22Rv1 (cell line): ENCODE results near the gene FDX1.
A peak's percentile ranks its signal among the peaks of the same experiment; 100 is the strongest.

ENCODE experiments used
- H3K27ac ChIP-seq: fragments of 450-650 bp; 2 replicates; pipeline ENCODE4 v1.5.1; 2017
- ZFX ChIP-seq: fragments of 450-650 bp; IDR thresholded peaks from 2 replicates; pipeline ENCODE4 v1.6.1; 2017; ENCODE audit warnings: antibody characterized with exemption, borderline replicate concordance
- TF ChIP-seq, protein P1 (sequence below): fragments of 450-650 bp; IDR thresholded peaks from 2 replicates; pipeline ENCODE4 v1.5.1; 2017; ENCODE audit warnings: mild to moderate bottlenecking

FDX1 gene

DNA sequence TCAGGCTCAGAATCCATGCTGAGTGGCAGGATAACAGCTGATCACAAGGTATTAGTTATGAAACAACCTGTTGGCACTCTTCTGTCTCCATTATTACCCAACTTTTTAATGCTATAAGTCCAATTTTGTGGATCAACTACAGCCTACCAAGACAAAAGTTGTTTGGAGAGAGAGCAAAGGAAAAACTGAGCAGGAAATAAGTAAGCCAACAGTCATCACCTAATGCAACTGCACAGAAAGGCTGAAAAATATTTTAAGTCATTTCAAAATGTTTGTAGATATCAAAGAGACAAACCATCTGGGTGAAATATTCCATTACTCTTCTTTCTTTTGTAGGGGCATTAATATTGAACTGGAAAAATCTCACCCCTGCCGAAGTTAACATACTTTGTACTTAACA lies 41.6 kb downstream of the FDX1 start:
- no peak for TF ChIP-seq ZFX
- TF ChIP-seq, protein P1, sequence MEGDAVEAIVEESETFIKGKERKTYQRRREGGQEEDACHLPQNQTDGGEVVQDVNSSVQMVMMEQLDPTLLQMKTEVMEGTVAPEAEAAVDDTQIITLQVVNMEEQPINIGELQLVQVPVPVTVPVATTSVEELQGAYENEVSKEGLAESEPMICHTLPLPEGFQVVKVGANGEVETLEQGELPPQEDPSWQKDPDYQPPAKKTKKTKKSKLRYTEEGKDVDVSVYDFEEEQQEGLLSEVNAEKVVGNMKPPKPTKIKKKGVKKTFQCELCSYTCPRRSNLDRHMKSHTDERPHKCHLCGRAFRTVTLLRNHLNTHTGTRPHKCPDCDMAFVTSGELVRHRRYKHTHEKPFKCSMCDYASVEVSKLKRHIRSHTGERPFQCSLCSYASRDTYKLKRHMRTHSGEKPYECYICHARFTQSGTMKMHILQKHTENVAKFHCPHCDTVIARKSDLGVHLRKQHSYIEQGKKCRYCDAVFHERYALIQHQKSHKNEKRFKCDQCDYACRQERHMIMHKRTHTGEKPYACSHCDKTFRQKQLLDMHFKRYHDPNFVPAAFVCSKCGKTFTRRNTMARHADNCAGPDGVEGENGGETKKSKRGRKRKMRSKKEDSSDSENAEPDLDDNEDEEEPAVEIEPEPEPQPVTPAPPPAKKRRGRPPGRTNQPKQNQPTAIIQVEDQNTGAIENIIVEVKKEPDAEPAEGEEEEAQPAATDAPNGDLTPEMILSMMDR, result no peak
- H3K27ac ChIP-seq, result no peak overlapping the region

DNA sequence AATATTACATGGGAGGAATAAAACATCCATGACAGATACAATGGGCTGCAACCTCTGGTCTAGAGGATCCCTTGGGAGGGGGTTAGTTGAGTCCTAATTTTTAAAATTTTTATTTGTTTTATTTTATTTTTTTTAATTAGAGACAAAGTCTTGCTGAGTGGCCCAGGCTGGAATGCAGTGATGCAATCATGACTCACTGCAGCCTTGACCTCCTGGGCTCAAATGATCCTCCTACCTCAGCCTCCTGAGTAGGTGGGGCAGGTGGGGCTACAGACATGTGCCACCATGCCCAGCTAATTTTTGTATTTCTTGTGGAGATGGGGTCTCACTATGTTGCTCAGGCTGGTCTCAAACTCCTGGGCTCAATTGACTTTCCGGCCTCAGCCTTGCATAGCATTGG lies 43.1 kb downstream of the FDX1 start:
- TF ChIP-seq, protein P1, result no peak

DNA sequence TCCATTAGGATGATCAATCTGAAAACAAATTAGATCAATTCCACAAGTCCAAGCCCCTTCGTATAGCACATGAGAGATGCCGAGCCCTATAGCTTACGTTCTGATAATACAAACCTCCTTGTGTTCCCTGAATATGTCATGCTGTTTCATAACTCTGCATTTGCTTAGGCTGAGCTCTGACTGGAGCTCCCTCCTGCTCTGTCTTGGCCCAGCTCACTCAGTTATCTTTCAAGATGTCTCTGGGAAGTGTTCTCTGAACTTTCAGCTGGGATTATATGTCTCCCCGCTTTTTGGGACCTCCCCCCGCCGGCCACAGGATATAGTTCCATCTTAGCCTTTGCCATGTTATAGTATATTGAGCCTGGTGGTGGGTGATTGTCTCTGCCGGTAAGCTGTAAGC lies 44.0 kb downstream of the FDX1 start:
- H3K27ac ChIP-seq, result no peak overlapping the region
- TF ChIP-seq, protein P1, result no peak
- TF ChIP-seq ZFX, result no peak

More for the DNA sequence above, 43.1 kb downstream of the FDX1 start:
- no peak overlapping the region for H3K27ac ChIP-seq

DNA sequence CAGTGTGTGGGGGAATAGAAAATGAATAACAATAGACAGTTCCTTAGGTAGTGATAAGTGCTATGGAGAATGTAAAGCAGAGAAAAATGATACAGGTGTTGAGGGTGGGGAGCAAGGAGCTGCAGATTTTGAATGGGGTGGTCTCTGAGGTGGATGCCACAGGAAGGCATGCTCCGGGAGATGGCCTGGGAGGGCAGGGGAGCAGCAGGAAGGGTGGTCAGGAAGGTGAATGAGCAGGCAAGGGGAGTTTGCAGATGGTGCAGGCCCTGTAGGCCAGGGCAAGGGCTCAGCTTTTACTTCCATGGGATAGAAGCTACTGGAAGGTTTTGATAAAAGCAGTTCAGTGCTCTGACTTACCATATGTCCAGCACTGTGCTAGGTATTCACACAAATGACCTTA lies 44.8 kb downstream of the FDX1 start:
- TF ChIP-seq, protein P1, result no peak
- TF ChIP-seq ZFX, result no peak
- H3K27ac ChIP-seq, result no peak overlapping the region

DNA sequence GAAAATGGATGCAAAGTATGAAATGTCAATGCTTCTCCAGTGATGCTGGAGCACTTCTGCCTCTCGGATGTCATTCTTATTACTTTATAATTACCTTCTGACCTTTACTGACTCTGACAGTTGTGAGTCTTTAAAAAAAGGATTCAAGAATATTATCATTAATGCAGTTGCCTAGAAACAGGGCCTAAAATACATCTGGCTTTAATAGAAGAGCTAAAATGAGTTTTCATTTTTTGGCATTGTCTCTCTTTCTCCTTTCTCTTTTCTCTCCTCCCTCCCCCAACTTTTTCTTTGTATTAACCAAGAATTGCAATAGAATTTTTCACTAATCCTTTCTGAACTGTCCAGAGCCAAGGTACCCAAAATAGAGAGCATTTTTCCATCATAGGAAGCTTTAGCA lies 45.9 kb downstream of the FDX1 start:
- H3K27ac ChIP-seq, result no peak overlapping the region
- TF ChIP-seq, protein P1, result no peak

DNA sequence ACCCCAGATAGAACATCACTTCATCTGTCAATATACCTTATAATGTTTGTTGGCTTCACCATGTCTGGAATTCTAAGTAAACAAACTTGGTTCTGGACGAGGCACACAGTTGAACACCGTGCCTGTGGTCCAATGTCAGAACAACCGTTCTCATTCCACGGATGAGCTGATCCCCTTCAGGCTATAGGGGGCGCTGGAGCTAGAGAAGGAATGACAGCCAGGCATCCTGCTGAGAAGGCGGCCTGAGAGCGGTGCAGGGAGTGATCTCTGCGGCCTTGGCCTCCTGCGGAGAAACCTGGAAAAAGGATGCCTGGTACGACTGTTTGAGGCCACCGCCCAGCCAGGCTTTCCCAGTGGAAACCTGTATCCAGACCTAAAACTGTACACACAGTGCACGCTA lies 48.7 kb downstream of the FDX1 start:
- TF ChIP-seq ZFX, result no peak
- TF ChIP-seq, protein P1, result peak; percentile 53
- H3K27ac ChIP-seq, result no peak overlapping the region

GRCh38 chr11:110479108-110480101 lies 49.7 kb downstream of the FDX1 start:
- TF ChIP-seq ZFX, result no peak
- TF ChIP-seq, protein P1, result no peak
- H3K27ac ChIP-seq, result no peak overlapping the region
